GM20431 (cell line): ENCODE results near the gene KRTAP4-4.
"Not testable (repeated sequence)": the region's sequence is repeated elsewhere in the genome, so short reads cannot be mapped to it uniquely, and the experiment has no call there.

Experiments
- in situ Hi-C: fragments of 300-500 bp; cut with MseI, MboI; formaldehyde crosslinking; loops from one replicate; pipeline ENCODE4 v1.15.0; 2020; ENCODE audit warnings: low sequenced_read_pairs; ENCODE audit not compliant: unreplicated experiment

Gene KRTAP4-4

DNA sequence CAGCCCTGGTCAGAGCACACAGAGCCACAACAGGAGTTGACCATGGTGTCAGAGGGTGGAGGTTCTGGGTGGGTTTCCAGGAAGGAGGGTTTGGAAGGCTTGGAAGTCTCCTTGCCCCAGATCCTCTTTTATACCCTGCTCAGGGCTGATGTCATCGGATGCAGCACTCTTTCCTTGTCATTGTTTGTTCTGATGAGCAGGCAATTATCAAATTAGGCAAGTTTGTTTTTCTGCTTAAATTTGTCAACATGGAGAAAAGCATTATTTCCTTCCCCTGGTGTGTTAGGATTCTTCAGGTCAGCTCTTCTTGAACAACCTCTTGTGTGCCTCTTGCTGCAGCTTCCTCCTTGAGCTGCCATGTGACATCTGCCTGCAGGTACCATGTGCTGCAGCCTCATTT lies at the start of gene KRTAP4-4:
Gene KRTAP4-4, minus strand, starts transcription at position 101 of the 400 bp plus-strand sequence. Its CDS starts 57 bp downstream, at position 44.
- in situ Hi-C loops = no loop called here

DNA sequence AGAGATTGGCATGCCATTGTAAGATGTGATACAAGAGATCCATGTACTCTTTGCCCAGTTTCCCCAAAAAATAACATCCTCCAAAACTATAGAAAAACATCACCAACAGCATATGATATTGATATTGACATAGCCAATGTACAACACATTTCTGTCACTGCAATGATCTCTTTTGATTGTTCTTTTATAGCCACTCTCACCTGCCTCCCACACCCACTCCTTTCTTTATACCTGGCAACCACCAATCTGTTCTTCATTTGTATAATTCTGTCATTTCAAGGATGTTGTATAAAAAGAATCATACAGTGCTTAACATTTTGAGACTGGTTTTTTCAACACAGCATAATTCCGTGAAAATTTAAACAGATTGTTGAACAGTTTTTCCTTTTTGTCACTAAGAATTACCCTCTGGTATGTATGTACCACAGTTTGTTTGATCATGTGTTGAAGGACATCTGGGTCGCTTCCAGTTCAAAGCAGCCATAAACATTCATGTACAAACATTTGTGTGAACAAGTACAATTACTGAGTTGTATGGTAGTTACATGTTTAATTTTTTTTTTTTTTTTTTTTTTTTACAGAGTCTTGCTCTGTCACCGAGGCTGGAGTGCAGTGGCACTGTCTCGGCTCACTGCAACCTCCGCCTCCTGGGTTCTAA lies 39.0 kb upstream of the KRTAP4-4 start:
- in situ Hi-C loops = no loop called here

DNA sequence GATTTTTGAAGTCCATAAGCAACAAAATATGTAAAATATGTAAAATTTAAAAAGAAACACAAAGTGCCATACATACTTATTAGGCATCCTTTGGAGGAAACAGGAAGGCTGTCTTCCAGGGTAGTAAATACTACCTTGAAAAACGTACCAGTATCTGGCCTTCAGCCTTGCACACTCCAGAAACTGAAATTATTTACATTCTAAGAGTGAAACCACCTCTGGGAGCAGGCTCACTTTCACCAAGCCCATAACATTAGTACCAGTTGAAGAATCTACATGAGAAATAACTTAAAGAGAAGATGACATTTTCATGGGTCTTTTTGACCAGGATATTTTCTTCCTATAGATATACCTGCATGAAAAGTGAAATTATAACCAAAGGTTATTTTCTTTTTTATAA lies 35.5 kb upstream of the KRTAP4-4 start:
- in situ Hi-C loops = no loop called here

DNA sequence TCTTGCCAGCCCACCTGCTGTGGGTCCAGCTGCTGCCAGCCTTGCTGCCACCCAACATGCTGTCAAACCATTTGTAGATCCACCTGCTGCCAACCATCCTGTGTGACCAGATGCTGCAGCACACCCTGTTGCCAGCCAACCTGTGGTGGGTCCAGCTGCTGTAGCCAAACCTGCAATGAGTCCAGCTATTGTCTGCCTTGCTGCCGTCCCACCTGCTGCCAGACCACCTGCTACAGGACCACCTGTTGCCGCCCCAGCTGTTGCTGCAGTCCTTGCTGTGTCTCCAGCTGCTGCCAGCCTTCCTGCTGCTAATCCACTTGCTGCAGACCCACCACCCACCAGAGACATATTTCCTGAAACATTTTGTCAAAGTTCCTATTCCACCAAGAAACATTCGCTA lies 29.8 kb upstream of the KRTAP4-4 start:
- in situ Hi-C loops = no loop called here

DNA sequence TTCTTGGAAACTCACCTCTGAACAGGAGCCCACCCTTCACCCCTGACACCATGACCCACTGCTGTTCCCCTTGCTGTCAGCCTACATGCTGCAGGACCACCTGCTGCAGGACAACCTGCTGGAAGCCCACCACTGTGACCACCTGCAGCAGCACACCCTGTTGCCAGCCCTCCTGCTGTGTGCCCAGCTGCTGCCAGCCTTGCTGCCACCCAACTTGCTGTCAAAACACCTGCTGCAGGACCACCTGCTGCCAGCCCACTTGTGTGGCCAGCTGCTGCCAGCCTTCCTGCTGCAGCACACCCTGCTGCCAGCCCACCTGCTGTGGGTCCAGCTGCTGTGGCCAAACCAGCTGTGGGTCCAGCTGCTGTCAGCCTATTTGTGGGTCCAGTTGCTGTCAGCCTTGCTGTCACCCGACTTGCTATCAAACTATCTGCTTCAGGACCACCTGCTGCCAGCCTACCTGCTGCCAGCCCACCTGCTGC lies 29.3 kb upstream of the KRTAP4-4 start, which contains the start of gene KRTAP9-1:
Gene KRTAP9-1, plus strand, starts transcription at position 51 of the 482 bp plus-strand sequence. Its CDS starts 0 bp downstream, at position 51.
- in situ Hi-C loops = not testable (repeated sequence)

DNA sequence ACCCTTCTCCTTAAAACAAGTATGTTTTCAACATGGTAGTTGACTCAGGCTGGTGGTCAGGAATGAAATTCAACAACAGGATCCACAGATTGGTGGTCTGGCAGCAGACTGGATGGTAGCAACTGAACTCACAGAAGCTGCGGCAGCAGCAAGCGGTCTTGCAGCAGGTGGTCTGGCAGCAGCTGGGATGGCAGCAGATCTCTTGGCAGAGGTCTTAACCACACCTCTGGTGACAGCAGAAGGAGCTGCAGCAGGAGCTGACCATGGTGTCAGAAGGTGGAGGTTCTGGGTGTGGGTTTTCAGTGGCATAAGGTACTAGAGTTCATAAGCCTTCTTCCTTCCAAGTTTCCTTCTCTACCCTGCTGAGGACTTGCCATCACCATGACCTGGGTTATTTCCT lies 26.3 kb upstream of the KRTAP4-4 start:
- in situ Hi-C loops = no loop called here

DNA sequence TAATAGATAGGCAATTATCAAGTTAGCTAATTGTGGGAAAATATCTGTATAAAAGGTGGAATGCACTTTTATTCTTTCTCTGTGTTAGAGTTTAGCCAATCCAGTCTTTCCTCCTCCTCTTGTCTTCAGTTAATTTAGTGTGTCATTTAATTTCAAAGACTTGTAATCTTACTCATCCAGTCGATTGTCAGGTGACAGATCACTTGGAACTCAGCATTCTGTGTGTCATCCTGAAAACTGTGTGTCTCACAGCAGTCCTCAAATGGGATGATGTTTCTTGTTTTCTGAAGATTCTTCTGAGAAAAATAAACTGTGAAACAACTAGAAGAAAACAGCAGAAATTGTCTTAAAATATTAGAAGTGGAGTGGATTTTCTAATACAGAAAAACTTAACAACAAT lies 24.5 kb upstream of the KRTAP4-4 start:
- in situ Hi-C loops = no loop called here

DNA sequence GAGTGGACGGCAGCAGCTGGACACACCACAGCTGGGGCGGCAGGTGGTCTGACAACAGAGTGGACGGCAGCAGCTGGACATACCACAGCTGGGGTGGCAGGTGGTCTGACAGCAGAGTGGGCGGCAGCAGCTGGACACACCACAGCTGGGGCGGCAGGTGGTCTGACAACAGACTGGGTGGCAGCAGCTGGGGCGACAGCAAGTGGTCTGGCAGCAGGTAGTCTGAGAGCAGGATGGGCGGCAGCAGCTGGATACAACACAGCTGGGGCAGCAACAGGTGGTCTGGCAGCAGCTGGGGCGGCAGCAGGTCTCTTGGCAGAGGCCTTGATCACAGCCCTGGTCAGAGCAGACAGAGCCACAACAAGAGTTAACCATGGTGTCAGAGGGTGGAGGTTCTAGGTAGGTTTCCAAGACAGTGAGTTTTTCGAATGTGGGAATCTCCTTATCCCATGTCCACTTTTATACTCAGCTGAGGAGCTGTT lies 24.0 kb upstream of the KRTAP4-4 start, which contains the start of gene KRTAP4-1:
Gene KRTAP4-1, minus strand, starts transcription at position 432 of the 482 bp plus-strand sequence. Its CDS starts 57 bp downstream, at position 375.
- in situ Hi-C loops = no loop called here

DNA sequence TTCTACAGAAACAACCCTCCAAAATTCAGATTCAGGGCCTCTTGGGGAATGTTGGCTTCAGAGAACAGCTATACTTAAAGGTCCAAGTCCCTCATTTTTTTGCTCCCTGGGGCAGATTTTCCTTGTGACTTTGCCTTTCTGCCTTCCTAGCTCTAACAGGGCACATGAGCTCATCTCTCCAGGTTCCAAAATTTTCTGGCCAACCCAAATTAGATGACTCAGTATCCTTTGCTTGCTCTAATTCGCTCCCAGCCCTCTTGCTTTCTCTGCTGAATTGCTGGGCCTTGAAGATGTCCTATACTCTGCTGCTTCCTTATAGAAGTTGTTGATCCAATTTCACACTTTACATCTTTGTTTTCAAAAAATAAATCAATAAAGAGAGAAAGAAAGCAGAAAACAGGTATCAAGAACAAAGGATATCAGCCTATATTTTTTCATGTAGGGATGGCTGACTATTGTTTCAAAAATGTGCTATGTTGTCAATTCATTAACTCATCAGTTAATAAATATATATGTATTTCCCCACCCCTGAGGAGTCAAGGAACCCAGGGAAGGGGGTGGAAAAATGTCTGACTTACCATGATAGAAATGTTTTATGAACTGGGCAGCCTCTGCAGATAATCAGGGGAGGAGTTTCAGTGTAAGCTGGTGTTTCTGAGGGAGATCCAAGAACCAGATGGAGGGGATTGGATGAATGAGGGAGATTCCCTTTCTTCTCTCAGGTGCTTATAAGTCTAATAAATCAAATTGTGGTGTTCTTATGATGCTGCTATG lies 18.5 kb upstream of the KRTAP4-4 start:
- in situ Hi-C loops = no loop called here

DNA sequence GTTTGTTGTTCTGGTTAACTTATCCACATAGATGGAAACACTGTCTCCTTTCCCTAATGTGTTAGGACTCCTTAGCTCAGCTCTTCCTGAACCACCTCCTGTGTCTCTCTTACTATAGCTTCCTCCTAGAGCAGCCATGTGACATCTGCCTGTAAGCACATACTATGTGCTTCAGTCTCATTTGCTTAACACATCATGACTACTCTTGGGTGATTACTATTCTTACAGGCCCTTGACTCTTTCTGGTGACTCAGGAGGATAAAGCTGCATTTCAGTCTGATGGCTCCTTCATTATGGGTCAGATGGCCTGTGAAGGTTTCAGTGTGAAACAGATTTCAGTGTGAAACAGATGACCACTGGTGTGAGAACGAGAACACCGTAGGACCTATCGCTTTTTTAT lies 17.8 kb upstream of the KRTAP4-4 start:
- in situ Hi-C loops = no loop called here

DNA sequence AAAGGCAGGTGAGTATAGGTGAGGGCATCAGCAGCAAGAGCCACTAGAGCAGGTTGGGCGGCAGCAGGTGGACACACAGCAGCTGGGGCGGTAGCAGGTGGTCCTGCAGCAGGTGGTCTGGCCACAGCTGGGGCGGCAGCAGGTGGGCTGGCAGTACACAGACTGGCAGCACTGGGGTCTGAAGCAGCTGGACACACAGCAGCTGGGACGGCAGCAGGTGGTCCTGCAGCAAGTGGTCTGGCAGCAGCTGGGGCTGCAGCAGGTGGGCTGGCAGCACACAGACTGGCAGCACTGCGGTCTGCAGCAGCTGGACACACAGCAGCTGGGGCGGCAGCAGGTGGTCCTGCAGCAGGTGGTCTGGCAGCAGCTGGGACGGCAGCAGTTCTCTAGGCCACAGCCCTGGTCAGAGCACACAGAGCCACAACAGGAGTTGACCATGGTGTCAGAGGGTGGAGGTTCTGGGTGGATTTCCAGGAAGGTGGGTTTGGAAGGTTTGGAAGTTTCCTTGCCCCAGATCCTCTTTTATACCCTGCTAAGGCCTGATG lies 17.3 kb upstream of the KRTAP4-4 start, which contains the start of gene KRTAP4-2:
Gene KRTAP4-2, minus strand, starts transcription at position 495 of the 545 bp plus-strand sequence. Its CDS starts 57 bp downstream, at position 438.
- in situ Hi-C loops = no loop called here

DNA sequence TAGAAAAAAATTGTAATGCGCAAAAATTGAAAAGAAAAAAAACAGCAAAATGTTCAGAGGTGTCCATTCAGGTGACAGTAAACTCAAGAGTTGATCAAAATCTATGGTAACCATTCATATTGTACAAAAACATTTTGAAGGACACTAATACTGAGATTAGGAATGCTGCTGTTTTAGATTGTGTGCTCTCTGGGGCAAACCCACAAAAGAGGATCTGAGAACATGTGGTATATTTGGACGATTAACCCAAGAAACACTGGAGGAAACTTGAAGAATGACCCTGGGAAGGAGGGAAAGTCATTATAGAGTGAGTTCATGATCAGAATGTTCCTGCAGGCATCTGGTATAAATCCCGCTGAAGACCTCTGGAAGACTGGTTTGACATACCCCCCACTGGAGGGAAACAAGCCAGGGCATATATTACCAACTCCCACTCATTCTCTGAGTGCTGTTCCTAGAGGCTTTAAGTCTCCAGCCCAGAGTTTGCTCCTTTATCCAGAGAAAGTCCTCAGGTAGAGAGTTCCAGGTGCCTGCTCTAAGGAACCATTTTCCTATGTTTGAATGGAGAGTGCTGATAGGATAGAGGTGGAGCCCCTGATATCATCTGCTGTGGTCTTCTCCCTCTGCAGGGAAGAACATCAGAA lies 16.3 kb upstream of the KRTAP4-4 start:
- in situ Hi-C loops = no loop called here

DNA sequence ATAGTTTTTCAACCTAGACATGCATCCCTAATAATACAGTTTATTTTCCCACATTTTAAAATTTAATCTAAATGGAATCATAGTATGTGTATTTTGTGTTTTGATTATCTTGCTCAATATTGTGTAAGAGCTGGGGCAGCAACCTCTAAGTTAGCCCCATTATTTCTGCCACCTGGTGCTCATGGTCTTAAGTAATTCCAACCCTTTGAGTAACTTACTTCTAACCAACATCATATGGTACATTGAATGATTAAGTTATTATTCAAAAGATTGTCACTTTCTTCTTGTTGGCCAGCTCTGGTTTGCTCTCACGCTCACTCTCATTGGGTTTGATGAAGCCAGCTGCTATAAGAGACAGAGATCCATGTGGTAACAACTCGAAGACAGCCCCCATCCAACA lies 11.3 kb upstream of the KRTAP4-4 start:
- in situ Hi-C loops = no loop called here

DNA sequence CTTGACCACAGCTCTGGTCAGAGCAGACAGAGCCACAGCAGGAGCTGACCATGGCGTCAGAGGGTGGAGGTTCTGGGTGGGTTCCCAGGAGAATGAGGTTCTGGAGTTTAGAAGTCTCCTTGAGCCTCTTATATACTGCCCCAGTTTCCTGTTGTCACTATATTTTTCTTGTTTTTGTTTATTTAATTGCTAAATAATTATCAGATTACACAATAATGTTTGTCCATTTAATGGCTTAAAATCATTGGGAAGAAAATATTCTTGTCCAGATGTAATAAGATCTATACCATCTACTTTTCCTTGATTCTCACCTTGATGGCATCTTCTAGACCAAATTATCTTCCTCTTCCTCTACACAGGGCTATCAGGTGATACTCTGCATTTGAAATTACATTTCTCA lies 7.6 kb upstream of the KRTAP4-4 start, which contains the start of gene KRTAP4-3:
Gene KRTAP4-3, minus strand, starts transcription at position 101 of the 400 bp plus-strand sequence. Its CDS starts 49 bp downstream, at position 52.
- in situ Hi-C loops = no loop called here

DNA sequence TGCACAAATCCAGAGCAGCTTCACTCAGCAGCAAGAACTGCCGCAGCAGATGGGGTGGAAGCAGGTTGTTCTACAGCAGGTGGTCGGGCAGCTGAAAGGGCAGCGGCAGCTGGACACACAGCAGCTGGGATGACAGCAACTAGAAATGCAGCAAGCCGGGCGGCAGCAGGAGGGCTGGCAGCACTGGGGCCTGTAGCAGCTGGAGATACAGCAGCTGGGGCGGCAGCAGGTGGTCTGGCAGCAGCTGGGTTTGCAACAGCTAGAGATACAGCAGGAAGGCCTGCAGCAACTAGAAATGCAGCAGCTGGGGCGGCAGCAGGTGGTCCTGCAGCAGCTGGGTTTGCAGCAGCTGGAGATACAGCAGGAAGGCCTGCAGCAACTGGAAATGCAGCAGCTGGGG lies 7.0 kb upstream of the KRTAP4-4 start:
- in situ Hi-C loops = no loop called here

DNA sequence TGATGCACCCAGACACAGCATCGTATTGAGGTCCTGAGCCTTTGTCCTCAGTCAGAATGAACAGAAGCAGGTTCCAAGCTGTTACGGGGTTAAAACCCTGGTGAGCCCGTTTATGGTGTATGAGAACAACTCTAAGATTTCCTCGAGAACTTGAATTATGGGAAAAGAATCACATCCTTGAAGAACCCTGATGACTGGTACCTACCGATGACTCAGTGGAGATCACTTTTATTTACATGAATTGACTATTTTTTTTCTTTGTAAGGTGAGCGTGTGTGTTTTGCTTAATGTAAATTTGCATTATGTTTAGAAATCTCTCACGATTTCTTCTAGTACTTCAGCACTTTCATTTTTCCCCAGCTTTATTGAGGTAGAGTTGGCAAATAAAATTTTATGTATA lies 3.3 kb upstream of the KRTAP4-4 start:
- in situ Hi-C loops = no loop called here

DNA sequence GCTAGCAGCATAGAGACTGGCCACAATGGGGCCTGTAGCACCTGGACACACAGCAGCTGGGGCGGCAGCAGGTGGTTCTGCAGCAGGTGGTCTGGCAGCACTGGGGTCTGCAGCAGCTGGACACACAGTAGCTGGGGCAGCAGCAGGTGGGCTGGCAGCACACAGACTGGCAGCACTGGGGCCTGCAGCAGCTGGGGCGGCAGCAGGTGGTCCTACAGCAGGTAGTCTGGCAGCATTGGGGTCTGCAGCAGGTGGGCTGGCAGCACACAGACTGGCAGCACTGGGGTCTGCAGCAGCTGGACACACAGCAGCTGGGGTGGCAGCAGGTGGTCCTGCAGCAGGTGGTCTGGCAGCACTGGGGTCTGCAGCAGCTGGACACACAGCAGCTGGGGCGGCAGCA lies 358 bp downstream of the KRTAP4-4 start:
- in situ Hi-C loops = not testable (repeated sequence)

DNA sequence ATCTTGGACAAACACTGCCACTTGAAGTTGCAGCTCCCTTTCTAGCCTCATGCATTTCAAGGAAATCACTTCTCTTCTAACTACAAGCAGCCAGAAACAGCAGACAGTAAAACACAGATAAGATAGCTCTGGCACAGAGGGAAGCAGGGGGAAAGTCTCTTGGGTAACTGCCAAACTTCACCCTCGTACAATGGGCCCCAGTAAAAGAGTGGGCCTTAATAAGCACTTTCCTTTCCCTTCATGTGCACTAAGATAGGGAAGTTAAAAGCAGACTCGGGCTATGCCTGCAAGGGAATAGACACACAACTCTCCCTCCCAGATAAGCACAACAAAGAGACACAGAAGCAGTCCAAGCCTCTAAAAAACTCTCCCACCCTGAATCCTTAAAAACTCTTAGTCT lies 6.7 kb downstream of the KRTAP4-4 start:
- in situ Hi-C loops = no loop called here

DNA sequence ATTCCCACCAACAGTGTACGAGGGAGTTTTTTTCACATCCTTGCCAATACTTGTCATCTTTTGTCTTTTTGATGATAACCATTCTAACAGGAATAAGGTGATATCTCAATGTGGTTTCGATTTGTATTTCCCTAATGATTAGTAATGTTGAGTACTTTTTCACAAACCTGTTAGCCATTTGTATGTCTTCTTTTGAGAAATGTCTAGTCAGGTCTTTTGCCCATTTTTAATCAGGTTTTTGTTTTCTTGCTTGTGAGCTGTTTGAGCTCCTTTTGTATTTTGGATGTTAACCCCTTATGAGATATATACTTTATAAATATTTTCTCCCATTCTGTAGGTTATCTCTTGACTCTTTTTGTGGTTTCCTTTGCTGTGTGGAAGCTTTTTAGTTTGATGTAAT lies 9.0 kb downstream of the KRTAP4-4 start:
- in situ Hi-C loops = no loop called here

DNA sequence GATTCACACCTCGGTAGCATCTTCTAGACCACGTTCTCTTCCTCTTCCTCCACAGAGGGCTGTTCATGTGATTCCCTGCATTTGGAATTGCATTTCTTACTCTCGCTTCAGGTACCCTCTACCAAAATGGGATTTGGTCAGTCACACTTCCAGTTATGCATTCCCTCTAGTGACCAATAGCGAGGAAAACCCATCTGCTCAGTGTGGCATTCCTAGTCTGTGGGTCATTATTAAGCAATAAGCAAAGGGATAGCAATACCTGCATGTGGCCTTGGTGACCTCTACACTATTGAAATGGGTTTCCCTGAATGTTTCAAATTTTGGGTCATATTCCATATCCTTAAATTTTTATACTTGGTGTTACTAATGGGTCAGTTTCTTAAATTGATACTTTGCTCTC lies 10.5 kb downstream of the KRTAP4-4 start:
- in situ Hi-C loops = no loop called here
